A549 (cell line): Measurements from ENCODE around the gene HOXC10. TPM values are rescaled to one million over a fixed set of nuclear protein-coding genes. Genes with fewer than 3 reads are reported as not detected.

Experiments used
- ATAC-seq, 2 experiments: fragments of 200-7000 bp in 1 of 2; fragments of >200 bp in 1 of 2; cut with Nextera tagmentation in 1 of 2; cut with Tn5 transposase in 1 of 2; 3 replicates each; pipeline versions ENCODE4 v1.8.0 to v1.9.1; 2018 to 2020; ENCODE audit warnings: mild to moderate bottlenecking in 1 of 2, moderate library complexity in 1 of 2
- CTCF ChIA-PET: fragments of 300-600 bp; sonication (Branson Sonifier 250); formaldehyde crosslinking; extraction: SDS; loops from one replicate; lab custom pipeline; 2021; ENCODE audit warnings: antibody characterized with exemption, inconsistent platforms; lab: Yijun Ruan, JAX
- POLR2A ChIA-PET: fragments of 350-600 bp; formaldehyde crosslinking; extraction: SDS; loops from one replicate; lab custom pipeline; 2021; ENCODE audit warnings: antibody characterized with exemption, inconsistent platforms; lab: Yijun Ruan, JAX
- DNase-seq, 2 experiments: peaks; one replicate each; pipeline versions ENCODE4 v3.0.0 to v3.0.0-alpha.2; 2011 to 2016; ENCODE audit warnings: low read depth in 1 of 2, low spot score in 1 of 2
- FAIRE-seq: peaks from 2 replicates; lab custom pipeline; 2011; peaks lifted over from hg19 to GRCh38; lab: Jason Lieb, UNC
- H3K27ac ChIP-seq, 2 experiments: fragments of >200 bp; sonication (Bioruptor Twin); formaldehyde crosslinking; 3 replicates each; pipeline ENCODE4 v1.5.1; 2016 to 2017
- H3K4me1 ChIP-seq: fragments of >200 bp; sonication (Bioruptor Twin); formaldehyde crosslinking; 3 replicates; pipeline ENCODE4 v1.6.1; 2016
- H3K4me2 ChIP-seq: fragments of >200 bp; sonication (Bioruptor Twin); formaldehyde crosslinking; 3 replicates; pipeline ENCODE4 v1.6.1; 2016
- H3K4me3 ChIP-seq: fragments of >200 bp; sonication (Bioruptor Twin); formaldehyde crosslinking; 3 replicates; pipeline ENCODE4 v1.5.1; 2016
- H3K9me3 ChIP-seq: fragments of >200 bp; sonication (Bioruptor Twin); formaldehyde crosslinking; 3 replicates; pipeline ENCODE4 v1.6.1; 2016
- BCL3 ChIP-seq: fragments of >200 bp; sonication (Bioruptor Twin); formaldehyde crosslinking; IDR thresholded peaks from 3 replicates; pipeline ENCODE4 v1.6.1; 2016
- BHLHE40 ChIP-seq: IDR thresholded peaks from 2 replicates; pipeline ENCODE4 v1.6.1; 2012; ENCODE audit warnings: low read depth, low read length, inconsistent platforms
- CHD4 ChIP-seq: fragments of 200-600 bp; sonication (generic); IDR thresholded peaks from 2 replicates; pipeline ENCODE4 v1.6.1; 2016; ENCODE audit warnings: antibody characterized with exemption, mild to moderate bottlenecking, borderline replicate concordance
- E2F6 ChIP-seq: IDR thresholded peaks from 2 replicates; pipeline ENCODE4 v1.6.1; 2012; ENCODE audit warnings: low read depth, borderline replicate concordance
- EHF ChIP-seq: fragments of 250-450 bp; sonication (Bioruptor Pico); IDR thresholded peaks from 2 replicates; pipeline ENCODE4 v1.5.0; 2020; ENCODE audit warnings: mild to moderate bottlenecking
- FOSB ChIP-seq: fragments of 250-450 bp; sonication (Bioruptor Pico); IDR thresholded peaks from 2 replicates; pipeline ENCODE4 v1.5.0; 2020; ENCODE audit warnings: mild to moderate bottlenecking, moderate library complexity
- HMGXB4 ChIP-seq: fragments of 250-450 bp; sonication (Bioruptor Pico); IDR thresholded peaks from 2 replicates; pipeline ENCODE4 v1.5.0; 2021; ENCODE audit warnings: mild to moderate bottlenecking, moderate library complexity, borderline replicate concordance
- HOXA7 ChIP-seq: fragments of 250-450 bp; sonication (Bioruptor Pico); IDR thresholded peaks from 2 replicates; pipeline ENCODE4 v1.5.0; 2020; ENCODE audit warnings: mild to moderate bottlenecking, moderate library complexity
- JUN ChIP-seq, 2 experiments: fragments of >200 bp; sonication (Bioruptor Twin); formaldehyde crosslinking; IDR thresholded peaks; 2 replicates in 1 of 2; 3 replicates in 1 of 2; pipeline ENCODE4 v1.6.1; 2016 to 2017
- MAFK ChIP-seq: fragments of 450-650 bp; IDR thresholded peaks from 2 replicates; pipeline ENCODE4 v1.6.1; 2014; ENCODE audit not compliant: partially characterized antibody
- MYC ChIP-seq: IDR thresholded peaks from 2 replicates; pipeline ENCODE4 v1.6.1; 2012; ENCODE audit warnings: mild to moderate bottlenecking, inconsistent platforms, low read length, improper control_type of control experiment, borderline replicate concordance
- POLR2A ChIP-seq: IDR thresholded peaks from 2 replicates; pipeline ENCODE4 v1.6.1; 2012; ENCODE audit warnings: mild to moderate bottlenecking, low read length
- RCOR1 ChIP-seq: fragments of 150-350 bp; IDR thresholded peaks from 2 replicates; pipeline ENCODE4 v1.6.1; 2014; ENCODE audit warnings: antibody characterized with exemption, low read length, low read depth
- RNF2 ChIP-seq: fragments of 200-600 bp; sonication (generic); IDR thresholded peaks from 2 replicates; pipeline ENCODE4 v1.6.1; 2016; ENCODE audit warnings: low read depth, mild to moderate bottlenecking, antibody characterized with exemption, moderate library complexity, borderline replicate concordance
- TP53 ChIP-seq: fragments of 250-450 bp; sonication (Bioruptor Pico); IDR thresholded peaks from 2 replicates; pipeline ENCODE4 v1.5.0; 2021; ENCODE audit warnings: mild to moderate bottlenecking, moderate library complexity
- ZC3H11A ChIP-seq: fragments of 450-650 bp; IDR thresholded peaks from 2 replicates; pipeline ENCODE4 v1.6.1; 2014; ENCODE audit warnings: antibody characterized with exemption, mild to moderate bottlenecking
- ZFP36 ChIP-seq: fragments of 450-650 bp; IDR thresholded peaks from 2 replicates; pipeline ENCODE4 v1.6.1; 2014; ENCODE audit warnings: borderline replicate concordance; ENCODE audit not compliant: partially characterized antibody
- ZSCAN20 ChIP-seq: fragments of 250-450 bp; sonication (Bioruptor Pico); IDR thresholded peaks from 2 replicates; pipeline ENCODE4 v1.8.0; 2022; ENCODE audit warnings: mild to moderate bottlenecking, moderate library complexity
- WGBS: methylation state at CpG from one replicate; pipeline ENCODE4 v1.1.6; 2017; ENCODE audit errors: missing lambda C conversion rate; 5-methylcytosine and 5-hydroxymethylcytosine counted together
- polyA plus RNA-seq, 4 experiments: library from polyadenylated mRNA; depleted of rRNA in 3 of 4; stranded (reverse); fragments of >200 nt; fragmentation: RNase III in 1 of 4; extraction: RNeasy Plus Mini Kit Qiagen cat#74134 plus additional on column Dnase treatment in 1 of 4; gene quantifications; 2 replicates in 3 of 4; 3 replicates in 1 of 4; pipeline ENCODE4 v1.2.3, GENCODE V29; 2011 to 2017
- TF ChIP-seq, protein P1 (sequence below): fragments of 150-350 bp; IDR thresholded peaks from 2 replicates; pipeline ENCODE4 v1.6.1; 2014; ENCODE audit warnings: low read depth, mild to moderate bottlenecking, low read length
- TF ChIP-seq, protein P2 (sequence below): fragments of 450-650 bp; IDR thresholded peaks from 2 replicates; pipeline ENCODE4 v1.6.1; 2014; ENCODE audit warnings: antibody characterized with exemption

Gene HOXC10
- polyA plus RNA-seq, 2 of the 4 experiments (the other 2 are of a cell fraction), result 2.9 to 3.2 TPM

DNA sequence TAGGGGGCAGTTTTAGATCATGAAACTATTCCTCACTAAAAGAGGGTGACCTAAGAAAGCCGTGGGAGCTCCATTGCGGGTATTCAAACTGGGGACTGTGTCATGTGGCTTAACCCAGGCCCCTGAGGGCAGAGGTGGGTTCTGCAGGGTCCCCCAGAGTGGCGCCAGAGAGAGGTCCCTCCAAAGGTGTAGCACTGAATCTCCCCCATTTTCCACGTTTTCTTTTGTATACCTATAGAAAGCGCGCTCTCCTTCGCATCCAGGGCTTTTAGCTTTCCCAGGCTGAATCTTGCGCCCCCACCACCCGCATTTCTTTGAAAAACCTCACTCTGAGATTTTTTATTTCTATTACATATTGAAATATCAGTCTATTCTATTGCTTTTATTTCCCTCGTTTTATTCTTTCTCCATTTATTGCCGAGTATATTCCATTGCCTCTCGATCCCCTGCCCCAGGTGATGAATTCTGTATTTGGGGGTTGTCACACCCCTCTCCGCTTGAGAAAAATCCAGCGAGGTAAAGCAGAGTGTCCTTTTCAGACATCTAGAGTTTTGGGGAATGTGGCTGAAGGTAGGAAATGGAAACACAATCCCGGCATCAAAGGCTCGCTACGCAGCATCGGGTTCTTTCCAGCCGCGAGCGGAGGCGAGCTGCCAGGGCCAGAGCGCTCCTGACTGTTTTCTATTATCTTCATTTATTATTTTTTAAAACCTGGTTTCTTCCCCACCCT, 47.2 kb upstream of the HOXC10 start:
- peak overlapping the region; percentile 70 for H3K4me2 ChIP-seq
- DNase-seq, result no peak
- TF ChIP-seq ZSCAN20 (CRISPR knock-in tag) (no peak), JUN (IDR thresholded peaks at IDR 0.05) (no peak; a peak in 1 of 5 replicates), ZFP36 (no peak), HMGXB4 (no peak), RNF2 (no peak), MAFK (no peak), EHF (no peak), RCOR1 (no peak), ZC3H11A (no peak)
- TF ChIP-seq, protein P1, sequence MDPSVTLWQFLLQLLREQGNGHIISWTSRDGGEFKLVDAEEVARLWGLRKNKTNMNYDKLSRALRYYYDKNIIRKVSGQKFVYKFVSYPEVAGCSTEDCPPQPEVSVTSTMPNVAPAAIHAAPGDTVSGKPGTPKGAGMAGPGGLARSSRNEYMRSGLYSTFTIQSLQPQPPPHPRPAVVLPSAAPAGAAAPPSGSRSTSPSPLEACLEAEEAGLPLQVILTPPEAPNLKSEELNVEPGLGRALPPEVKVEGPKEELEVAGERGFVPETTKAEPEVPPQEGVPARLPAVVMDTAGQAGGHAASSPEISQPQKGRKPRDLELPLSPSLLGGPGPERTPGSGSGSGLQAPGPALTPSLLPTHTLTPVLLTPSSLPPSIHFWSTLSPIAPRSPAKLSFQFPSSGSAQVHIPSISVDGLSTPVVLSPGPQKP, result no peak
- TF ChIP-seq, protein P2, sequence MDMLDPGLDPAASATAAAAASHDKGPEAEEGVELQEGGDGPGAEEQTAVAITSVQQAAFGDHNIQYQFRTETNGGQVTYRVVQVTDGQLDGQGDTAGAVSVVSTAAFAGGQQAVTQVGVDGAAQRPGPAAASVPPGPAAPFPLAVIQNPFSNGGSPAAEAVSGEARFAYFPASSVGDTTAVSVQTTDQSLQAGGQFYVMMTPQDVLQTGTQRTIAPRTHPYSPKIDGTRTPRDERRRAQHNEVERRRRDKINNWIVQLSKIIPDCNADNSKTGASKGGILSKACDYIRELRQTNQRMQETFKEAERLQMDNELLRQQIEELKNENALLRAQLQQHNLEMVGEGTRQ, result no peak
- TF ChIP-seq, all 56 proteins: peak for 0
- POLR2A ChIA-PET, result interaction anchor here (0.5 to 1.0 kb wide), 5 partner anchors 8 to 169 kb away, joined by 3 to 5 read pairs (median 3); partner anchors contain the start of gene HOXC10
- peaks cover 20% of the 10 kb centered on the region; the same call in 2 of the 3 replicates for H3K4me1 ChIP-seq
- peak overlapping the region; percentile 46 for H3K4me3 ChIP-seq
- CTCF ChIA-PET, result interaction anchor here (0.7 to 3.6 kb wide), 7 partner anchors 10 to 192 kb away, joined by 3 to 18 read pairs (median 4); partner anchors contain the start of gene HOXC8
- 58% methylated on average over 23 of the region's 23 CpGs for WGBS
- peak overlapping the region; percentile 59 to 72 for H3K27ac ChIP-seq
- FAIRE-seq (no peak), ATAC-seq (no peak)
- no peaks in the 10 kb centered on the region for H3K9me3 ChIP-seq

DNA sequence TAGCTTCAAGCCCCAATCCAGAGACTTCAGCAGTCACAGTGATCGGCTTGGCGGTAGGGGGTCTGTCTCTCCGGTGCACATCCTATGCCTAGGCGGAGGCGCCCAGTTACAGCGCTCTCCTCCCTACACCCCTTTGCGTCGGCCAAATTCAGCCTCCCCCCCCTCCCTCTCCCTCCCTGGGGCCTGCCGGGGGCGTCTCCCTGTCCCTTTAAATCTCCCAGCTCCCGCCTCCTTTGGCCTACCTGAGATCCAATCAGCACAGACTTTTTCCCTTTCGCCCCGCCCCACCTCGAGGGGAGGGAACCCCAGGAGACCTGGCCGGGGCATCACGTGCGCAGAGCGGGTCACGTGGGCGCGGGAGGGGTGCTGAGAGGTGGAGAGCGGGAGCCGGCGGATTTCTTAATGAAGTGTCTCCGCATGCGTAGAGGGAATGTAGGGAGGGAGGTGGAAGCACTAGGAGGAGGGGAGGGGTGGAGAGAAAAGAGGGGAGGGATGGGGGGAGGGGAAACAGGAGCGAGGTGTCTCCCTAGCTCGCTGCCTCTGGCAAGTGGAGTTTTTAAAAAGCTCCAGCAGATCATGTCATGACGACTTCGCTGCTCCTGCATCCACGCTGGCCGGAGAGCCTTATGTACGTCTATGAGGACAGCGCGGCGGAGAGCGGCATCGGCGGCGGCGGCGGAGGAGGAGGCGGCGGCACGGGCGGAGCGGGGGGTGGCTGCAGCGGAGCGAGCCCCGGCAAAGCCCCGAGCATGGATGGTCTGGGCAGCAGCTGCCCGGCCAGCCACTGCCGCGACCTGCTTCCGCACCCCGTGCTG, 46.4 kb upstream of the HOXC10 start, which contains the start of gene HOXC13:
TSS of gene HOXC13 (plus strand) at position 506 of the 815 bp plus-strand sequence. CDS start at position 582, 76 bp downstream.
- POLR2A ChIA-PET, result interaction anchor here (0.5 to 1.0 kb wide), 5 partner anchors 9 to 170 kb away, joined by 3 to 5 read pairs (median 3); partner anchors contain the start of gene HOXC10
- peak within 1 kb of the TSS; percentile 85 to 94 for H3K27ac ChIP-seq
- H3K4me3 ChIP-seq, result peak within 1 kb of the TSS; percentile 86
- ATAC-seq, result peak; percentile 80 to 93
- no peaks in the 10 kb centered on the region for H3K9me3 ChIP-seq
- 2% methylated on average over 46 of the region's 56 CpGs for WGBS
- peak; percentile 98 to 100 for DNase-seq
- FAIRE-seq, result no peak
- H3K4me1 ChIP-seq, result peaks cover 20% of the 10 kb centered on the region; the same call in 2 of the 3 replicates
- CTCF ChIA-PET, result interaction anchor here (0.7 to 3.6 kb wide), 13 partner anchors 10 to 192 kb away, joined by 3 to 18 read pairs (median 3); partner anchors contain the start of genes HOXC10, HOXC12 and HOXC8
- H3K4me2 ChIP-seq, result peak within 1 kb of the TSS; percentile 87
- TF ChIP-seq BHLHE40 (peak; percentile 96), HMGXB4 (no peak), ZC3H11A (no peak), MYC (0 out of 2 replicates have a peak, but pooled peaks have one; percentile 31), E2F6 (peak; percentile 97), CHD4 (no peak), HOXA7 (no peak), POLR2A (peak; percentile 58), BCL3 (no peak), FOSB (CRISPR knock-in tag) (no peak), TP53 (CRISPR knock-in tag) (no peak)
- TF ChIP-seq, protein P2, result peak; percentile 100
